Ovary (tissue), 3 donors: Measurements from ENCODE around the gene RTP4.

ENCODE experiments used
- POLR2A ChIP-seq: fragments of 450-650 bp; IDR thresholded peaks from one replicate; pipeline ENCODE4 v1.6.1; 2017; ENCODE audit warnings: antibody characterized with exemption, mild to moderate bottlenecking, moderate library complexity
- TF ChIP-seq, protein P1 (sequence below), 3 donors: fragments of 450-650 bp in 2 of 3; fragments of 200-600 bp in 1 of 3; IDR thresholded peaks; one replicate each; pipeline versions ENCODE4 v1.5.1 to v1.8.0; 2016 to 2022; ENCODE audit warnings: antibody characterized with exemption in 3 of 3, mild to moderate bottlenecking in 1 of 3
- donor health status: DM: no; HTN: no; CAD: no.

DNA sequence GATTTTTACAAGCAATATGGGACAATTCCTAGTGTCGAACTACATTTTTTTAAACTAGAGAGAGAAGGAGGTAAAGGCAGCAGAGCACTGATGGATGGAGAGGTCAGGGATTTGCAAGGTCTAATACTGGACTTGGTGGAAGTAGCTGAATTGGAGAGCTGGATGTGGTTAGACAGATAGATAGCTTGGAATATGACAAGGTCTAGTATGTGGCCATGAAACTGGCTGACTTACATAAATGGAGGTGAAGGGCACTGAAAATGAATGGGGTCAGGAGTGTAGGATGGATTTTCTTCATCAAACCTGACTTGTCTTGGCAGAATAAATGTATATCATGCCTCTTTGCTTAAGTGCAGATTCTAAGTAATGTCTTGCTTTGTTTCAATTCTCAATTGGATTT, 10.1 kb upstream of the RTP4 start:
- TF ChIP-seq POLR2A, result no peak
- TF ChIP-seq, protein P1, sequence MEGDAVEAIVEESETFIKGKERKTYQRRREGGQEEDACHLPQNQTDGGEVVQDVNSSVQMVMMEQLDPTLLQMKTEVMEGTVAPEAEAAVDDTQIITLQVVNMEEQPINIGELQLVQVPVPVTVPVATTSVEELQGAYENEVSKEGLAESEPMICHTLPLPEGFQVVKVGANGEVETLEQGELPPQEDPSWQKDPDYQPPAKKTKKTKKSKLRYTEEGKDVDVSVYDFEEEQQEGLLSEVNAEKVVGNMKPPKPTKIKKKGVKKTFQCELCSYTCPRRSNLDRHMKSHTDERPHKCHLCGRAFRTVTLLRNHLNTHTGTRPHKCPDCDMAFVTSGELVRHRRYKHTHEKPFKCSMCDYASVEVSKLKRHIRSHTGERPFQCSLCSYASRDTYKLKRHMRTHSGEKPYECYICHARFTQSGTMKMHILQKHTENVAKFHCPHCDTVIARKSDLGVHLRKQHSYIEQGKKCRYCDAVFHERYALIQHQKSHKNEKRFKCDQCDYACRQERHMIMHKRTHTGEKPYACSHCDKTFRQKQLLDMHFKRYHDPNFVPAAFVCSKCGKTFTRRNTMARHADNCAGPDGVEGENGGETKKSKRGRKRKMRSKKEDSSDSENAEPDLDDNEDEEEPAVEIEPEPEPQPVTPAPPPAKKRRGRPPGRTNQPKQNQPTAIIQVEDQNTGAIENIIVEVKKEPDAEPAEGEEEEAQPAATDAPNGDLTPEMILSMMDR (IDR thresholded peaks at IDR 0.05), result no peak
